Loucy (cell line): ENCODE data around the gene LCN12.

Source experiments
- H2AFZ ChIP-seq: fragments of 200-600 bp; sonication (generic); 2 replicates; pipeline ENCODE4 v1.6.0; 2016; ENCODE audit warnings: antibody characterized with exemption, mild to moderate bottlenecking, low read length, moderate library complexity
- H3F3A ChIP-seq: fragments of 200-600 bp; 2 replicates; pipeline ENCODE4 v1.6.0; 2016; ENCODE audit warnings: antibody characterized with exemption, low read depth, mild to moderate bottlenecking
- H3K27me3 ChIP-seq: fragments of 200-600 bp; sonication (generic); 2 replicates; pipeline ENCODE4 v1.6.1; 2014; ENCODE audit warnings: low read length, mild to moderate bottlenecking; ENCODE audit not compliant: insufficient read depth, poor library complexity, severe bottlenecking
- H3K36me3 ChIP-seq: fragments of 200-600 bp; sonication (generic); 2 replicates; pipeline ENCODE4 v1.6.1; 2016; ENCODE audit warnings: low read length; ENCODE audit not compliant: insufficient read depth
- H3K4me1 ChIP-seq: fragments of 200-600 bp; sonication (generic); 2 replicates; pipeline ENCODE4 v1.5.1; 2014; ENCODE audit warnings: low read length, mild to moderate bottlenecking; ENCODE audit not compliant: insufficient read depth, poor library complexity, severe bottlenecking
- H3K4me2 ChIP-seq: fragments of 200-600 bp; sonication (generic); 2 replicates; pipeline ENCODE4 v1.6.0; 2014; ENCODE audit warnings: antibody characterized with exemption, low read length, low read depth, mild to moderate bottlenecking; ENCODE audit not compliant: poor library complexity, severe bottlenecking
- H3K4me3 ChIP-seq: fragments of 200-600 bp; sonication (generic); 2 replicates; pipeline ENCODE4 v1.5.1; 2014; ENCODE audit warnings: low read length, mild to moderate bottlenecking, mixed read lengths; ENCODE audit not compliant: poor library complexity, severe bottlenecking
- H3K79me2 ChIP-seq: fragments of 200-600 bp; sonication (generic); 2 replicates; pipeline ENCODE4 v1.6.1; 2014; ENCODE audit warnings: low read length; ENCODE audit not compliant: insufficient read depth
- H3K9ac ChIP-seq: fragments of 200-600 bp; sonication (generic); 2 replicates; pipeline ENCODE4 v1.6.0; 2014; ENCODE audit warnings: mild to moderate bottlenecking, low read depth, low read length, moderate library complexity; ENCODE audit not compliant: poor library complexity, severe bottlenecking
- H3K9me2 ChIP-seq: fragments of 200-600 bp; sonication (generic); replicated peaks from 2 replicates; pipeline ENCODE4 v1.6.1; 2016; ENCODE audit warnings: low read depth, low read length, mixed read lengths
- H3K9me3 ChIP-seq: fragments of 200-600 bp; sonication (generic); 2 replicates; pipeline ENCODE4 v1.6.1; 2014; ENCODE audit warnings: mild to moderate bottlenecking, antibody characterized with exemption, low read length, low read depth; ENCODE audit not compliant: insufficient read depth
- H4K20me1 ChIP-seq: fragments of 200-600 bp; sonication (generic); 2 replicates; pipeline ENCODE4 v1.6.0; 2014; ENCODE audit warnings: antibody characterized with exemption, low read length, mild to moderate bottlenecking; ENCODE audit not compliant: insufficient read depth, poor library complexity, severe bottlenecking
- CTCF ChIP-seq: fragments of 200-600 bp; sonication (generic); conservative IDR thresholded peaks from 2 replicates; pipeline ENCODE4 v1.5.1; 2014; ENCODE audit warnings: mild to moderate bottlenecking, antibody characterized with exemption, low read length
- EZH2phosphoT487 ChIP-seq: fragments of 200-600 bp; IDR thresholded peaks from 2 replicates; pipeline ENCODE4 v1.6.1; 2018; ENCODE audit warnings: antibody characterized with exemption, mild to moderate bottlenecking, moderate library complexity, borderline replicate concordance

The LCN12 gene

GRCh38 chr9:136988872-136989271 lies 36.8 kb downstream of the LCN12 start:
- Histone ChIP-seq H3K4me1 (peaks cover 10% of the 10 kb centered on the region), H2AFZ (no peak overlapping the region), H3K4me3 (no peak overlapping the region), H3K9ac (no peak overlapping the region), H3K4me2 (no peak overlapping the region), H3K79me2 (peaks cover 13% of the 10 kb centered on the region), H3F3A (no peaks in the 10 kb centered on the region), H3K9me2 (no peaks in the 10 kb centered on the region), H3K9me3 (no peaks in the 10 kb centered on the region), H3K27me3 (no peaks in the 10 kb centered on the region), H3K36me3 (no peaks in the 10 kb centered on the region), H4K20me1 (peaks cover 10% of the 10 kb centered on the region)
- no peak for TF ChIP-seq EZH2phosphoT487
- no peak for TF ChIP-seq CTCF

GRCh38 chr9:136990242-136990911 lies 38.3 kb downstream of the LCN12 start:
- H3K4me2 ChIP-seq, result no peak overlapping the region
- TF ChIP-seq CTCF (no peak), EZH2phosphoT487 (no peak)
- peaks cover 18% of the 10 kb centered on the region for H3K79me2 ChIP-seq
- H3K9me2 ChIP-seq, result no peaks in the 10 kb centered on the region
- H3K9me3 ChIP-seq, result no peaks in the 10 kb centered on the region
- H3K4me3 ChIP-seq, result no peak overlapping the region
- no peak overlapping the region for H3K9ac ChIP-seq
- H4K20me1 ChIP-seq, result peaks cover 12% of the 10 kb centered on the region
- no peaks in the 10 kb centered on the region for H3K27me3 ChIP-seq
- peaks cover 10% of the 10 kb centered on the region for H3K4me1 ChIP-seq
- H3F3A ChIP-seq, result no peaks in the 10 kb centered on the region
- no peak overlapping the region for H2AFZ ChIP-seq
- H3K36me3 ChIP-seq, result no peaks in the 10 kb centered on the region

GRCh38 chr9:136991993-136992818 lies 40.1 kb downstream of the LCN12 start, which contains the start of gene PAXX:
PAXX (plus strand) TSS chr9:136992422; CDS start chr9:136992444, 22 bp downstream.
- Histone ChIP-seq H3K36me3 (no peaks in the 10 kb centered on the region), H3K9me3 (no peaks in the 10 kb centered on the region), H4K20me1 (peaks cover 12% of the 10 kb centered on the region), H3K4me3 (peak within 1 kb of the TSS; percentile 89), H3K4me2 (peak within 1 kb of the TSS; percentile 92), H3K9ac (peak within 1 kb of the TSS; percentile 85), H3K27me3 (no peaks in the 10 kb centered on the region), H3K9me2 (no peaks in the 10 kb centered on the region), H2AFZ (peak within 1 kb of the TSS; percentile 88; the same call in 1 of the 2 replicates), H3K4me1 (peaks cover 15% of the 10 kb centered on the region), H3F3A (no peaks in the 10 kb centered on the region), H3K79me2 (peaks cover 18% of the 10 kb centered on the region)
- no peak for TF ChIP-seq EZH2phosphoT487
- no peak for TF ChIP-seq CTCF
